Neuronal stem cell (in vitro differentiated cells): Measurements from ENCODE around the gene KBTBD12.

ENCODE experiments used
- DNase-seq: peaks from one replicate; pipeline ENCODE4 v3.0.0-alpha.2; 2013; ENCODE audit warnings: low spot score
- H2AFZ ChIP-seq: one replicate; pipeline ENCODE4 v1.6.1; 2013; ENCODE audit warnings: mild to moderate bottlenecking, low read length, inconsistent platforms
- H2AK5ac ChIP-seq: 2 replicates; pipeline ENCODE4 v1.6.1; 2013; ENCODE audit warnings: low read depth, mild to moderate bottlenecking, inconsistent platforms, low read length, moderate library complexity, mixed read lengths
- H2BK120ac ChIP-seq: 2 replicates; pipeline ENCODE4 v1.6.1; 2013; ENCODE audit warnings: low read depth, mild to moderate bottlenecking, inconsistent platforms, low read length, moderate library complexity, mixed read lengths
- H2BK12ac ChIP-seq: one replicate; pipeline ENCODE4 v1.6.1; 2013; ENCODE audit warnings: low read length, inconsistent platforms
- H2BK15ac ChIP-seq: 2 replicates; pipeline ENCODE4 v1.6.1; 2013; ENCODE audit warnings: mild to moderate bottlenecking, low read length, inconsistent platforms, mixed read lengths
- H2BK5ac ChIP-seq: one replicate; pipeline ENCODE4 v1.6.1; 2013; ENCODE audit warnings: inconsistent platforms, mild to moderate bottlenecking, low read length, moderate library complexity
- H3K14ac ChIP-seq: one replicate; pipeline ENCODE4 v1.6.1; 2013; ENCODE audit warnings: low read length, inconsistent platforms
- H3K18ac ChIP-seq: 2 replicates; pipeline ENCODE4 v1.6.1; 2013; ENCODE audit warnings: low read length, inconsistent platforms
- H3K23ac ChIP-seq: 2 replicates; pipeline ENCODE4 v1.6.1; 2013; ENCODE audit warnings: low read depth, mild to moderate bottlenecking, mixed read lengths, low read length, inconsistent platforms; ENCODE audit not compliant: poor library complexity
- H3K27ac ChIP-seq: replicated peaks from 3 replicates; pipeline ENCODE4 v1.5.1; 2013; ENCODE audit warnings: low read length, inconsistent platforms
- H3K27me3 ChIP-seq, 3 experiments: 2 replicates each; pipeline ENCODE4 v1.6.1; 2013; ENCODE audit warnings: low read length in 3 of 3, mild to moderate bottlenecking in 2 of 3, inconsistent platforms in 1 of 3, low read depth in 1 of 3, mixed read lengths in 1 of 3, moderate library complexity in 1 of 3; ENCODE audit not compliant: control insufficient read depth in 3 of 3, insufficient read depth in 3 of 3
- H3K36me3 ChIP-seq, 2 donors: replicated peaks in 1 of 2; 2 replicates each; pipeline ENCODE4 v1.6.1; 2013; ENCODE audit warnings: low read length in 2 of 2; ENCODE audit not compliant: control insufficient read depth in 2 of 2, insufficient read depth in 2 of 2
- H3K4ac ChIP-seq: 2 replicates; pipeline ENCODE4 v1.6.1; 2013; ENCODE audit warnings: inconsistent platforms, mild to moderate bottlenecking, low read length, moderate library complexity
- H3K4me1 ChIP-seq, 2 donors: 1 replicate in 1 of 2; 2 replicates in 1 of 2; pipeline ENCODE4 v1.6.1; 2013; ENCODE audit warnings: low read length in 2 of 2, low read depth in 1 of 2; ENCODE audit not compliant: control insufficient read depth in 2 of 2, insufficient read depth in 1 of 2
- H3K4me2 ChIP-seq: one replicate; pipeline ENCODE4 v1.6.1; 2013; ENCODE audit warnings: mild to moderate bottlenecking, low read length, inconsistent platforms; ENCODE audit not compliant: insufficient read depth, poor library complexity, severe bottlenecking
- H3K4me3 ChIP-seq, 2 donors: 2 replicates each; pipeline ENCODE4 v1.5.1; 2013; ENCODE audit warnings: low read length in 2 of 2, mild to moderate bottlenecking in 2 of 2, inconsistent platforms in 1 of 2, moderate library complexity in 1 of 2
- H3K79me1 ChIP-seq: one replicate; pipeline ENCODE4 v1.6.1; 2013; ENCODE audit warnings: low read depth, mild to moderate bottlenecking, inconsistent platforms, low read length, moderate library complexity
- H3K9ac ChIP-seq: one replicate; pipeline ENCODE4 v1.6.1; 2013; ENCODE audit warnings: mild to moderate bottlenecking, low read depth, low read length, inconsistent platforms; ENCODE audit not compliant: poor library complexity
- H3K9me3 ChIP-seq, 2 donors: replicated peaks in 1 of 2; 2 replicates each; pipeline versions ENCODE3 to v1.6.1; 2013; ENCODE audit warnings: low read length in 2 of 2, mild to moderate bottlenecking in 2 of 2, inconsistent platforms in 1 of 2, low read depth in 1 of 2, mixed read lengths in 1 of 2, moderate library complexity in 1 of 2; ENCODE audit not compliant: control insufficient read depth in 2 of 2, insufficient read depth in 1 of 2
- H4K8ac ChIP-seq: one replicate; pipeline ENCODE4 v1.6.1; 2013; ENCODE audit warnings: low read depth, mild to moderate bottlenecking, inconsistent platforms, low read length, moderate library complexity
- H4K91ac ChIP-seq: one replicate; pipeline ENCODE4 v1.6.1; 2013; ENCODE audit warnings: low read length, low read depth, mild to moderate bottlenecking, inconsistent platforms; ENCODE audit not compliant: poor library complexity
- WGBS, 2 donors: extraction: QIAGEN DNeasy Blood & Tissue Kit; methylation state at CpG; one replicate each; pipeline ENCODE4 v1.1.7; 2013; ENCODE audit warnings: missing lambda C conversion rate in 2 of 2, mixed read lengths in 1 of 2; ENCODE audit not compliant: insufficient read length in 2 of 2, insufficient replicate concordance in 1 of 2; ENCODE audit errors: extremely low coverage in 2 of 2; 5-methylcytosine and 5-hydroxymethylcytosine counted together

The KBTBD12 gene

DNA sequence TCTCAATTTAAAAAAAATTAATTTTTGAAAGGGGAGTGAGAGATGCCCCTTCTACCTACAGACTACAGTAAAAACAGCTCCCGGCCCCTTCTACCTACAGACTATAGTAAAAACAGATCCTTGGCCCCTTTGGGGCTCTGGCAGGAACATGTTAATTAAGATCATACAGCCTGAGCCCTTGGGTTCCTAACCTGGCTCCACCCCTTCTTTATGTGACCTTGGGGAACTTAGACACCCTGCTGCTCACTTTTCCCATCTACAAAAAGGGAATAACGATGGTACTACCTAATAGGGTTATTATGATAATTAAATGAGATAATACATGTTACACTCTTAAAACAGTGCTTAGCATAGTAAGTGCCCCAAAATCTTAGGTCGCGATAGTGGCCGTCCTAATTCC is 77.1 kb downstream of the KBTBD12 start:
- no peak overlapping the region for H3K27ac ChIP-seq
- no peak overlapping the region for H4K8ac ChIP-seq
- no peak overlapping the region for H3K14ac ChIP-seq
- H3K4me1 ChIP-seq: no peaks in the 10 kb centered on the region
- DNase-seq: no peak
- H3K4ac ChIP-seq: no peak overlapping the region
- H3K36me3 ChIP-seq: no peaks in the 10 kb centered on the region
- H2BK12ac ChIP-seq: no peak overlapping the region
- no peak overlapping the region for H2BK15ac ChIP-seq
- H3K23ac ChIP-seq: no peak overlapping the region
- H3K27me3 ChIP-seq: peaks cover 0 to 13% (median 0%) of the 10 kb centered on the region in 3 experiments
- H2AK5ac ChIP-seq: no peak overlapping the region
- H3K4me3 ChIP-seq: no peak overlapping the region
- no peak overlapping the region for H2BK120ac ChIP-seq
- H3K4me2 ChIP-seq: no peak overlapping the region
- H2AFZ ChIP-seq: no peak overlapping the region
- H4K91ac ChIP-seq: no peak overlapping the region
- no CpG with 5 or more reads among the region's 5 CpGs for WGBS, 2 donors
- no peak overlapping the region for H2BK5ac ChIP-seq
- H3K79me1 ChIP-seq: no peaks in the 10 kb centered on the region
- no peak overlapping the region for H3K9ac ChIP-seq
- H3K18ac ChIP-seq: no peak overlapping the region
- H3K9me3 ChIP-seq: no peaks in the 10 kb centered on the region

- no peak overlapping the region for H3K4ac ChIP-seq
- no peak overlapping the region for H2BK12ac ChIP-seq
- H3K27me3 ChIP-seq: peaks cover 0 to 10% (median 0%) of the 10 kb centered on the region in 3 experiments
- H3K4me2 ChIP-seq: no peak overlapping the region
- no peaks in the 10 kb centered on the region for H3K4me1 ChIP-seq
- no peak overlapping the region for H2BK15ac ChIP-seq
- no peaks in the 10 kb centered on the region for H3K9me3 ChIP-seq
- no peak overlapping the region for H4K91ac ChIP-seq
- H3K4me3 ChIP-seq: no peak overlapping the region
- H3K14ac ChIP-seq: no peak overlapping the region
- no peak overlapping the region for H3K27ac ChIP-seq
- H2BK5ac ChIP-seq: no peak overlapping the region
- H3K36me3 ChIP-seq: no peaks in the 10 kb centered on the region
- H3K18ac ChIP-seq: no peak overlapping the region
- no peak overlapping the region for H2AFZ ChIP-seq
- H4K8ac ChIP-seq: no peak overlapping the region
- no peak overlapping the region for H2AK5ac ChIP-seq
- no peaks in the 10 kb centered on the region for H3K79me1 ChIP-seq
- no peak overlapping the region for H3K9ac ChIP-seq
- DNase-seq: no peak
- H2BK120ac ChIP-seq: no peak overlapping the region
- H3K23ac ChIP-seq: no peak overlapping the region
Observed at GRCh38 chr3:127994011-127994410, 79.0 kb downstream of the KBTBD12 start.

DNA sequence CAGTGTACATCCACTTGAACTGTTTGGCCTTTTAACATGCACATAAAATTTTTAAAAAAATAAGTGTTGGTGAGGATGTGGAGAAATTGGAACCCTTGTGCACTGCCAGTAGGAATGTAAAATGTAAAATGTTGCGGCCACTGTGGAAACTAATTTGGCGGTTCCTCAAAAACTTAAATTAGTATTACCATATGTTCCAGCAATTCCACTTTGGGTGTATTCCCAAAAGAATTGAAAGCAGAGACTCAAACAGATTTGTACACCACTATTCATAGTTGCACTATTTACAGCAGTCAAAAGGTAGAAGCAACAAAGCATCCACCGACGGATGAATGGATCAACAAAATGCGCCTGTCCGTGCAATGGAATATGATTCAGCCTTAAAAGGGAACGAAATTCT is 82.0 kb downstream of the KBTBD12 start:
- no peak overlapping the region for H2BK15ac ChIP-seq
- no peak overlapping the region for H3K18ac ChIP-seq
- H2AFZ ChIP-seq: no peak overlapping the region
- no peak overlapping the region for H2BK120ac ChIP-seq
- no peak overlapping the region for H3K23ac ChIP-seq
- H3K4ac ChIP-seq: no peak overlapping the region
- no peak overlapping the region for H3K14ac ChIP-seq
- WGBS, 2 donors: no CpG with 5 or more reads among the region's 7 CpGs
- no peak overlapping the region for H3K4me2 ChIP-seq
- no peak overlapping the region for H2BK12ac ChIP-seq
- no peak overlapping the region for H4K91ac ChIP-seq
- H4K8ac ChIP-seq: no peak overlapping the region
- H3K79me1 ChIP-seq: no peaks in the 10 kb centered on the region
- H3K9ac ChIP-seq: no peak overlapping the region
- DNase-seq: no peak
- no peaks in the 10 kb centered on the region for H3K36me3 ChIP-seq
- peaks cover 0 to 4% of the 10 kb centered on the region in 2 donors for H3K9me3 ChIP-seq
- H3K4me1 ChIP-seq: no peaks in the 10 kb centered on the region
- H3K27me3 ChIP-seq: peaks cover 0 to 8% (median 0%) of the 10 kb centered on the region in 3 experiments
- no peak overlapping the region for H3K27ac ChIP-seq
- H2AK5ac ChIP-seq: no peak overlapping the region
- H2BK5ac ChIP-seq: no peak overlapping the region
- no peak overlapping the region for H3K4me3 ChIP-seq

DNA sequence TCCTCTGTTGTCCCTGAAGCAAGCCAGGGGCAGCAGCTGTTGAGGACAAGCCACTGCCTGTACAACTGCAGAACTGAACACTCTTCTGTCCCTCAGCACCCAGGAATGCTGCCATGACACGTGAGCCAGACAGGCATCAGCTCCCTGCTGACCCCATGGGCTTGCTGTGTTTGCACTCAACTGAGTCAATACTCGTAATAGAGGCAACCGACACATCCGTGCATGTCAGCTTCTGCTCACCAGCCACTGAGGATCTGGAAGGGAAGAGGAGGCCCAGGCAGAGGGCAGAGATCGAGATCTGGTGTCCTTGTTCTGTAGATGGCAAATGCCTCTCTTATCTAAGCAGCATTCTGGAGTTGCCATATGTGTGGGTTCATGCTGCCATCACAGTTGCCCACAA is 82.9 kb downstream of the KBTBD12 start:
- Histone ChIP-seq H3K4ac (no peak overlapping the region), H3K36me3 (no peaks in the 10 kb centered on the region), H3K27ac (no peak overlapping the region), H3K27me3 (peaks cover 0 to 9% (median 0%) of the 10 kb centered on the region in 3 experiments), H2BK15ac (no peak overlapping the region), H3K79me1 (no peaks in the 10 kb centered on the region), H3K4me2 (no peak overlapping the region), H3K4me1 (no peaks in the 10 kb centered on the region), H3K18ac (no peak overlapping the region), H2AK5ac (no peak overlapping the region), H2BK5ac (no peak overlapping the region), H2BK120ac (no peak overlapping the region), H3K4me3 (no peak overlapping the region), H2BK12ac (peak overlapping the region; percentile 33), H2AFZ (no peak overlapping the region), H3K9ac (no peak overlapping the region), H3K14ac (no peak overlapping the region), H3K9me3 (peaks cover 0 to 4% of the 10 kb centered on the region in 2 donors), H4K91ac (no peak overlapping the region), H3K23ac (no peak overlapping the region), H4K8ac (no peak overlapping the region)
- WGBS, 2 donors: no CpG with 5 or more reads among the region's 5 CpGs
- DNase-seq: no peak
